ENCODE data around the gene AIFM3. TPM values are rescaled to one million over a fixed set of nuclear protein-coding genes. Genes with fewer than 3 reads are reported as not detected.

Gene AIFM3
- total RNA-seq, 2 donors from 2014 or later = 1.8 to 2.7 TPM

DNA sequence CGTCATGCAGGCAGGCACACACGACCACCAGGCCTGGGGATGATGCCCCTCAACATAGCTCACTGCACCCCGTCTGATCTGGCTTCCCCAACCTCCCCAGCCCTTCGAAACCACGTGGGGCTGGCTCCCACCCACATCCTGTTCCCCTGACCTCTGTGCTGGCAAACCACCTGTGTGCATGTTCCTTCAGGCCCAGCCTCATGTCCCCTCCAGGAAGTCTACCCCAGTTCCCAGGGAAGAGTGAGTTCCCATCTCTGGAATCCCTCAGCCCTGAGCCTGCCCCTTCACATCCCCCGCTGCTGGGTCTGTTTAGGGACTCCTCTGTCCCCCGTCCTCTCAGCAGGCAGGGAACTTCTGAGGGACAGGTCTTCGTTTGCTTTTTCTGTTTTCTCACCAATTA lies 58.2 kb downstream of the AIFM3 start:
- no peak for DNase-seq
- Mint-ChIP-seq H3K4me3 (no peak overlapping the region), H3K9me3 (peaks cover under 1% of the 10 kb centered on the region), H3K36me3 (ENCODE audit: low read depth) (no peaks in the 10 kb centered on the region), H3K27me3 (ENCODE audit: insufficient read depth) (peaks cover 6% of the 10 kb centered on the region), H3K27ac (no peak overlapping the region), H3K4me1 (peaks cover 7% of the 10 kb centered on the region)
- Histone ChIP-seq H3K4me1 (ENCODE audit: control insufficient read depth, insufficient read depth, low read length) (no peaks in the 10 kb centered on the region), H3K4me3 (ENCODE audit: low read length) (no peak overlapping the region), H3K27ac (ENCODE audit: low read depth, low read length) (no peak overlapping the region), H3K9ac (ENCODE audit: extremely low read depth, low read length, poor library complexity, severe bottlenecking) (no peak overlapping the region), H3K27me3 (ENCODE audit: control insufficient read depth, insufficient read depth, low read length, poor library complexity, severe bottlenecking) (peaks cover 2% of the 10 kb centered on the region), H3K36me3 (ENCODE audit: control insufficient read depth, insufficient read depth, low read length) (no peaks in the 10 kb centered on the region), H3K9me3 (ENCODE audit: control insufficient read depth, low read length) (peaks cover under 1% of the 10 kb centered on the region)
- TF ChIP-seq, protein P1, sequence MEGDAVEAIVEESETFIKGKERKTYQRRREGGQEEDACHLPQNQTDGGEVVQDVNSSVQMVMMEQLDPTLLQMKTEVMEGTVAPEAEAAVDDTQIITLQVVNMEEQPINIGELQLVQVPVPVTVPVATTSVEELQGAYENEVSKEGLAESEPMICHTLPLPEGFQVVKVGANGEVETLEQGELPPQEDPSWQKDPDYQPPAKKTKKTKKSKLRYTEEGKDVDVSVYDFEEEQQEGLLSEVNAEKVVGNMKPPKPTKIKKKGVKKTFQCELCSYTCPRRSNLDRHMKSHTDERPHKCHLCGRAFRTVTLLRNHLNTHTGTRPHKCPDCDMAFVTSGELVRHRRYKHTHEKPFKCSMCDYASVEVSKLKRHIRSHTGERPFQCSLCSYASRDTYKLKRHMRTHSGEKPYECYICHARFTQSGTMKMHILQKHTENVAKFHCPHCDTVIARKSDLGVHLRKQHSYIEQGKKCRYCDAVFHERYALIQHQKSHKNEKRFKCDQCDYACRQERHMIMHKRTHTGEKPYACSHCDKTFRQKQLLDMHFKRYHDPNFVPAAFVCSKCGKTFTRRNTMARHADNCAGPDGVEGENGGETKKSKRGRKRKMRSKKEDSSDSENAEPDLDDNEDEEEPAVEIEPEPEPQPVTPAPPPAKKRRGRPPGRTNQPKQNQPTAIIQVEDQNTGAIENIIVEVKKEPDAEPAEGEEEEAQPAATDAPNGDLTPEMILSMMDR (conservative IDR thresholded peaks at IDR 0.05) = no peak
- WGBS, 2 experiments (ENCODE audit: insufficient coverage in 1 of 2, insufficient read length in 1 of 2) = 75 to 83% methylated on average over 7 to 8 of the region's 8 CpGs

DNA sequence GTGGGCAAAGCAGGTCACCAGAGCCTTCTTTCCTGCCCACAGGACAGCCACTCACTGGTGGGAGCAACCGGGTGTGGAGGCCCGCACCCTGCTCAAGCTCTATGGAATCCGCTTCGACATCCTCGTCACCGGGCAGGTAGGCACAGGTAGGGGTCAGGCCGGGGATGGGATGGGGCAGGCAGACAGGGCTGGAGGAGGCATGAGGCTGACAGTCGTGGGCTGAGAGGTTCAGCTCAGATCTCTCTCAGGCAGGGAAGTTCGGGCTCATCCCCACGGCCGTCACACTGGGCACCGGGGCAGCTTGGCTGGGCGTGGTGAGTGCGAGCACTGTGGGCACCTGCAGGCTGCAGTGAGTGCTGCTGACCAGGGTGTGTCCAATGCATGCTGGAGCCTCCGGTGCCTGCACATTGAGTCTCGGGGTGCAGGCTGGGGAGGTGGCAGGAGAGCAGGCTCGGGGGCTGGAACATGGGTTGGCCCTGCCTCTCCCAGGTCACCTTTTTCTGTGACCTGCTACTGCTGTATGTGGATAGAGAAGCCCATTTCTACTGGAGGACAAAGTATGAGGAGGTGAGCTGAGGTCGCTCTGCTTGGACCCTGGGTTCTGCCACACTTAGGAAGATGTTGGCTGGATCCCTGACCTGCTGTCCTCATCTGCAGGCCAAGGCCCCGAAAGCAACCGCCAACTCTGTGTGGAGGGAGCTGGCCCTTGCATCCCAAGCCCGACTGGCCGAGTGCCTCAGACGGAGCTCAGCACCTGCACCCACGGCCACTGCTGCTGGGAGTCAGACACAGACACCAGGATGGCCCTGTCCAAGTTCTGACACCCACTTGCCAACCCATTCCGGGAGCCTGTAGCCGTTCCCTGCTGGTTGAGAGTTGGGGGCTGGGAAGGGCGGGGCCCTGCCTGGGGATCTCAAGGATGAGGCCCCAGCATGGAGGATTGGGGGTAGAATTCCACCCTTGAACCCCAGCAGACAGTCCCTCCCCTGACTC lies 59.0 kb downstream of the AIFM3 start:
- H3K9ac ChIP-seq (ENCODE audit: extremely low read depth, low read length, poor library complexity, severe bottlenecking) = no peak overlapping the region
- H3K27ac ChIP-seq (ENCODE audit: low read depth, low read length) = no peak overlapping the region
- no peak overlapping the region for H3K4me3 ChIP-seq (ENCODE audit: low read length)
- Mint-ChIP-seq H3K27me3 (ENCODE audit: insufficient read depth) (peaks cover 12% of the 10 kb centered on the region), H3K9me3 (no peaks in the 10 kb centered on the region), H3K36me3 (ENCODE audit: low read depth) (no peaks in the 10 kb centered on the region), H3K27ac (no peak overlapping the region), H3K4me1 (peaks cover 7% of the 10 kb centered on the region), H3K4me3 (no peak overlapping the region)
- no peak for DNase-seq
- TF ChIP-seq, protein P1 (conservative IDR thresholded peaks at IDR 0.05) = no peak
- WGBS, 2 experiments (ENCODE audit: insufficient coverage in 1 of 2, insufficient read length in 1 of 2) = 90 to 95% methylated on average over 13 to 27 of the region's 27 CpGs
- H3K9me3 ChIP-seq (ENCODE audit: control insufficient read depth, low read length) = no peaks in the 10 kb centered on the region
- no peaks in the 10 kb centered on the region for H3K4me1 ChIP-seq (ENCODE audit: control insufficient read depth, insufficient read depth, low read length)
- H3K27me3 ChIP-seq (ENCODE audit: control insufficient read depth, insufficient read depth, low read length, poor library complexity, severe bottlenecking) = peaks cover 10% of the 10 kb centered on the region
- no peaks in the 10 kb centered on the region for H3K36me3 ChIP-seq (ENCODE audit: control insufficient read depth, insufficient read depth, low read length)

DNA sequence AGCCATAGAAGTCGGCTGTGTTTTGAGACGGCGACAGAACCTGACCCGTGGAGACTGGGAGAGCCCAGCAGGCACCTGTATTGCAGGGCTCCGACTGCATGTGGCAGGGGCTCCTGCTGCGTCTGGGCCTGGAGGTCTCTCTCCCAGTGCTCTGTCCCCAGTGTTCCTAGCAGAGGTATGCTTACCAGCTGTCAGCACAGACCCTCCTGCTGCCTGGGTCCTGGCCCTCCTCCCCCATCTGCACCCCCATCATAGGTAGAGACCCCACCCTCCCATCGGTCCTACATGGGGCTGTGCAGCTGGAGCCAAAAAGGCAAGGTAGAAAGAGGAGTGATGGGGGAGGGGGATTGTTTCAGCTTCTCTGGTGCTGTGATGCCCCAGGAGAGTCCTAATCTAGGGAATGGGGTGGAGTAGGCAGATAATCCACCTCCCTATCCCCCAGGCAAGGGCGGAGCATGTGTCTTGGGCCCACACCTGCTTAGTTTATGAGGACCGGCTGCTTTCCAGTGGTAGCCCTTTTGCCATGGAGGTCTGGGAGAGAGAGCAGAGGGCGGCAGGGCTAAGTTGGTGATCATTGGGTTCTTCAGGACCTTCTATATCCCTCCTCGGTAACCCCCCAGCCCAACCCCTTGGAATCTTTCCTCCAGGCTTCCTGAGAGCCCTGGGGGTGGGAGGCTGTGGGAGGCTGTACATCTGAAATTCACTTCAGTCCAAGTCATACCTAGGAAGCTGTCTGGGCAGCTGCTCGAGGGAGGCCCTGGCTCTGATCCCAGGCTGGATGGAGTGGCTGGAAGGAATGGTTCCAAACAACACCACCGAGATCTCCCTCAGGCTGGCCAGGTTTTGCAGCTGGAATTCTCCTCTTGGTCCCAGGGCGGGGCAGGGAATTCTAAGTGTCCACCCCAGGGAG lies 60.0 kb downstream of the AIFM3 start:
- H3K4me3 Mint-ChIP-seq = no peak overlapping the region
- H3K4me1 Mint-ChIP-seq = peaks cover 7% of the 10 kb centered on the region
- TF ChIP-seq, protein P1 (conservative IDR thresholded peaks at IDR 0.05) = no peak
- Histone ChIP-seq H3K4me1 (ENCODE audit: control insufficient read depth, insufficient read depth, low read length) (no peaks in the 10 kb centered on the region), H3K27me3 (ENCODE audit: control insufficient read depth, insufficient read depth, low read length, poor library complexity, severe bottlenecking) (peaks cover 20% of the 10 kb centered on the region), H3K9me3 (ENCODE audit: control insufficient read depth, low read length) (no peaks in the 10 kb centered on the region), H3K9ac (ENCODE audit: extremely low read depth, low read length, poor library complexity, severe bottlenecking) (no peak overlapping the region), H3K4me3 (ENCODE audit: low read length) (no peak overlapping the region), H3K27ac (ENCODE audit: low read depth, low read length) (no peak overlapping the region), H3K36me3 (ENCODE audit: control insufficient read depth, insufficient read depth, low read length) (no peaks in the 10 kb centered on the region)
- H3K27me3 Mint-ChIP-seq (ENCODE audit: insufficient read depth) = peaks cover 20% of the 10 kb centered on the region
- no peak for DNase-seq
- no peak overlapping the region for H3K27ac Mint-ChIP-seq
- H3K36me3 Mint-ChIP-seq (ENCODE audit: low read depth) = no peaks in the 10 kb centered on the region
- no peaks in the 10 kb centered on the region for H3K9me3 Mint-ChIP-seq
- WGBS, 2 experiments (ENCODE audit: insufficient coverage in 1 of 2, insufficient read length in 1 of 2) = 75 to 91% methylated on average over 4 to 13 of the region's 14 CpGs

Measured in endodermal cell (in vitro differentiated cells).